ENCODE data around the gene CTNNB1. TPM values are rescaled to one million over a fixed set of nuclear protein-coding genes. Genes with fewer than 3 reads are reported as not detected.

Gene CTNNB1
- total and polyA plus RNA-seq, 2 of the 8 experiments (the other 6 are each of a cell fraction or from before 2014, with no cell fraction given) = 356 to 579 TPM

DNA sequence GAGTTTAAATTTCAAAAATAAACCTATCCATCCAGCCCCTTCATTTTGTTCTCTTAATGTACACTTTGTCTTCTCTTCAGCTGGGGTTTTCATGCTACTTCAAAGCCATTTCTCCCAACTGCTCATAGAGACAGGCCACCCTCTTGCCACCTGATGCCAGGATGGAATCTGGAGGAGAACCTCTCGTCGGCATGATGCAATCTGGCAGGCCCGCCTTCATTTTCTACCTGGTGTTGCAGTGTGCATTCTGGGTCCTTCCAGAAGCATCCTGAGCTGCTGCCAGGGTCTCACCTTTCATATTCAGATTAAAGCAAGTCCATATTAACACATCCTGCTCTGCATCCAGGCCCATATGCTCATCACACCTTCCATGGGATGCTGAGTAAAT lies 60.8 kb downstream of the CTNNB1 start:
- no peak overlapping the region for H2AFZ ChIP-seq (ENCODE audit: low read length)
- no peak overlapping the region; the same call in 1 of the 2 replicates for H2BK5ac ChIP-seq (ENCODE audit: low read depth, low read length)
- H2AK5ac ChIP-seq (ENCODE audit: low read depth, low read length) = no peak overlapping the region
- H3K14ac ChIP-seq (ENCODE audit: insufficient read length) = no peak overlapping the region
- H3K36me3 ChIP-seq (ENCODE audit: control insufficient read depth in 2 of 4, insufficient read depth in 4 of 4, low read length in 3 of 4) = no peaks in the 10 kb centered on the region
- ChIA-PET CTCF (ENCODE audit: partially characterized antibody) (interaction anchor here (0.6 to 1.8 kb wide), 2 partner anchors 29 to 265 kb away, joined by 3 to 5 read pairs; no protein-coding TSS in a partner anchor), POLR2A (ENCODE audit: partially characterized antibody) (interaction anchor here (1.1 to 1.6 kb wide), 2 partner anchors 15 to 61 kb away, joined by 3 to 4 read pairs; partner anchors contain the start of gene CTNNB1)
- no peaks in the 10 kb centered on the region for H3K9me3 ChIP-seq (ENCODE audit: insufficient read depth in 2 of 2, low read depth in 1 of 2, low read length in 1 of 2)
- FAIRE-seq (no peak), DNase-seq (ENCODE audit: low read depth in 1 of 2, low spot score in 2 of 2) (no peak)
- H3K79me2 ChIP-seq (ENCODE audit: control insufficient read depth in 1 of 2, insufficient read depth in 2 of 2, low read length in 2 of 2) = no peaks in the 10 kb centered on the region
- no peaks in the 10 kb centered on the region for H3K4me1 ChIP-seq (replicated peaks in 1 of 4; ENCODE audit: control insufficient read depth in 3 of 4, insufficient read depth in 4 of 4, low read length in 3 of 4)
- H3K27ac ChIP-seq (ENCODE audit: low read depth, low read length) = no peak overlapping the region
- no peak overlapping the region for H4K5ac ChIP-seq (ENCODE audit: insufficient read length, low read depth, low read length)
- no peak overlapping the region for H3K4me3 ChIP-seq (ENCODE audit: extremely low read depth in 1 of 4, insufficient read depth in 2 of 4, low read depth in 3 of 4, low read length in 4 of 4)
- H4K91ac ChIP-seq (replicated peaks; ENCODE audit: insufficient read length, low read length) = no peak overlapping the region
- H2BK120ac ChIP-seq (replicated peaks; ENCODE audit: low read depth, low read length) = no peak overlapping the region
- no peaks in the 10 kb centered on the region for H4K20me1 ChIP-seq (replicated peaks in 1 of 2; ENCODE audit: control insufficient read depth in 1 of 2, insufficient read depth in 2 of 2, low read length in 2 of 2)
- no peaks in the 10 kb centered on the region for H3K23me2 ChIP-seq (ENCODE audit: low read depth, low read length)
- no peak overlapping the region for H3K4me2 ChIP-seq (ENCODE audit: insufficient read depth in 1 of 2, low read depth in 2 of 2, low read length in 2 of 2)
- WGBS, 2 experiments (ENCODE audit: extremely low coverage in 1 of 2, insufficient coverage in 1 of 2, insufficient read length in 1 of 2, insufficient replicate concordance in 2 of 2, low coverage in 1 of 2, low lambda C conversion rate in 2 of 2, missing lambda C conversion rate in 1 of 2) = 90% methylated on average over 3 of the region's 3 CpGs; no CpG with 5 or more reads in 1 of the 2 experiments
- H3K23ac ChIP-seq (ENCODE audit: insufficient read length) = no peak overlapping the region
- no peak overlapping the region for H2BK20ac ChIP-seq (ENCODE audit: low read length)
- no peak overlapping the region for H3K9ac ChIP-seq (replicated peaks in 1 of 4; ENCODE audit: extremely low read depth in 1 of 4, low read depth in 3 of 4, low read length in 3 of 4)
- no peaks in the 10 kb centered on the region for H3K79me1 ChIP-seq (ENCODE audit: low read depth, low read length)
- H3K56ac ChIP-seq (replicated peaks; ENCODE audit: insufficient read length, low read depth, low read length) = no peak overlapping the region
- H2BK15ac ChIP-seq (ENCODE audit: low read length) = no peak overlapping the region
- no peak overlapping the region for H3K4ac ChIP-seq (replicated peaks; ENCODE audit: insufficient read length, low read depth, low read length)
- no peaks in the 10 kb centered on the region for H3K27me3 ChIP-seq (replicated peaks in 1 of 4; ENCODE audit: control insufficient read depth in 3 of 4, extremely low read depth in 1 of 4, insufficient read depth in 3 of 4, low read length in 3 of 4)
- no peak overlapping the region for H2BK12ac ChIP-seq (ENCODE audit: low read depth, low read length)
- no peak overlapping the region for H3K18ac ChIP-seq (ENCODE audit: extremely low read depth, low read length)
- H4K8ac ChIP-seq (ENCODE audit: extremely low read depth, insufficient read depth, low read length) = no peak overlapping the region

Data from H1 (cell line).